Skeletal muscle tissue (tissue), 4 donors: Measurements from ENCODE around the gene AFF1. TPM values are rescaled to one million over a fixed set of nuclear protein-coding genes. Genes with fewer than 3 reads are reported as not detected.

Experiments used
- H3K27ac ChIP-seq: one replicate; pipeline ENCODE4 v1.7.0; 2013; ENCODE audit warnings: mild to moderate bottlenecking, low read depth, low read length, inconsistent platforms
- H3K27me3 ChIP-seq, 3 donors: one replicate each; pipeline ENCODE4 v1.7.0; 2013; ENCODE audit warnings: low read length in 3 of 3; ENCODE audit not compliant: control insufficient read depth in 3 of 3, insufficient read depth in 3 of 3
- H3K36me3 ChIP-seq, 3 donors: one replicate each; pipeline ENCODE4 v1.7.0; 2013; ENCODE audit warnings: low read length in 3 of 3; ENCODE audit not compliant: control insufficient read depth in 3 of 3, insufficient read depth in 3 of 3
- H3K4me1 ChIP-seq, 3 donors: one replicate each; pipeline ENCODE4 v1.7.0; 2013; ENCODE audit warnings: low read length in 3 of 3, mild to moderate bottlenecking in 3 of 3; ENCODE audit not compliant: control insufficient read depth in 3 of 3, insufficient read depth in 3 of 3
- H3K4me3 ChIP-seq, 3 donors: one replicate each; pipeline ENCODE4 v1.7.0; 2013; ENCODE audit warnings: low read length in 3 of 3
- H3K9ac ChIP-seq, 3 donors: one replicate each; pipeline ENCODE4 v1.7.0; 2013; ENCODE audit warnings: low read length in 3 of 3, mild to moderate bottlenecking in 3 of 3, moderate library complexity in 2 of 3, low read depth in 1 of 3
- H3K9me3 ChIP-seq, 3 donors: one replicate each; pipeline ENCODE4 v1.7.0; 2013; ENCODE audit warnings: low read length in 3 of 3; ENCODE audit not compliant: control insufficient read depth in 3 of 3
- total RNA-seq: library from RNA; depleted of rRNA; stranded (reverse); fragments of >200 nt; gene quantifications from one replicate; pipeline ENCODE4 v1.2.3, GENCODE V29; 2014
- donor health status: Osteomylitis.

Gene AFF1
- total RNA-seq, 1 donor from 2014 or later: 21.9 TPM

DNA sequence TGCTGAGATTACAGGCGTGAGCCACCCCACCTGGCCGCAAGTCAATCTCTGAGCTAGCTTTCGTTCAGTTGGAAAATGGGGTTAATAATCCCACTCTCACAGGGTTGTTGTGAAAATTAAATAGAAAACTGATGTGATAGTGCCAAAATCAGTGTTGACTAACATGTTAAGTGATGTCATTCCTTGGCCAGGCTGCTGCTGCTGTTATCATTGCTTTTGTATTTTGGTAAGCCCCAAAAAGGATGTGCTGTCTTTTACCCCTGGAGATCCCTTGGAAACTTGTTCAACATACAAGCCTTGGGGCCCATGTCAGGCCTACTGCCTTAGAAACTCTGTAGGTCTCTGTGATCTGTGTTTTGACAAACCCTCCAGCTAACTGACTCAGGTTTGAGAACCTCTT is 106.3 kb downstream of the AFF1 start:
- H3K9ac ChIP-seq: peak overlapping the region in 1 of 3 donors; percentile 1
- no peaks in the 10 kb centered on the region for H3K27me3 ChIP-seq
- H3K27ac ChIP-seq: peak overlapping the region; percentile 95
- no peaks in the 10 kb centered on the region for H3K36me3 ChIP-seq
- peaks cover 69 to 81% (median 75%) of the 10 kb centered on the region in 3 donors for H3K4me1 ChIP-seq
- H3K9me3 ChIP-seq: no peaks in the 10 kb centered on the region
- H3K4me3 ChIP-seq: no peak overlapping the region

DNA sequence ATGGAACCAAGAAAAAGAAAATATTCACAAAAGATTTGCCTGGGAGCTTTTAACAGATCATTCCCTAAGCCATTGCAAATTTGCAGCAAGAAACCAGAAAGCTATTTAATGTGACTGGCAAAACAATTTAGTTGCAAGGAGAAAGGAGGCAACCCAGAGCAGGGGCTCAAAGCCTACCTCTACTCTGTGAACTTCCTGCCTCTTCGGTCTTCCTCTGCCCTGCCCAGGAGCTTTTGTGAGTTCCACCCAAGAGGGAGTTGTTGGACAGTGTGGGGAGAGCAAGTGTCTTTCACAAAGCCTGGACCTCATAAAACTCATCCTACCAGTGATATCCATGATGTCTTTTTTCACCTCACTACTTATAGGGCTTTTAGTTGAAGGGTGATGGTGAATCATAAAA is 107.4 kb downstream of the AFF1 start:
- peaks cover 63 to 81% (median 73%) of the 10 kb centered on the region in 3 donors for H3K4me1 ChIP-seq
- H3K4me3 ChIP-seq: no peak overlapping the region
- no peaks in the 10 kb centered on the region for H3K9me3 ChIP-seq
- H3K27ac ChIP-seq: peak overlapping the region; percentile 95
- no peaks in the 10 kb centered on the region for H3K27me3 ChIP-seq
- H3K36me3 ChIP-seq: peaks cover 7 to 9% (median 8%) of the 10 kb centered on the region in 3 donors
- H3K9ac ChIP-seq: no peak overlapping the region

DNA sequence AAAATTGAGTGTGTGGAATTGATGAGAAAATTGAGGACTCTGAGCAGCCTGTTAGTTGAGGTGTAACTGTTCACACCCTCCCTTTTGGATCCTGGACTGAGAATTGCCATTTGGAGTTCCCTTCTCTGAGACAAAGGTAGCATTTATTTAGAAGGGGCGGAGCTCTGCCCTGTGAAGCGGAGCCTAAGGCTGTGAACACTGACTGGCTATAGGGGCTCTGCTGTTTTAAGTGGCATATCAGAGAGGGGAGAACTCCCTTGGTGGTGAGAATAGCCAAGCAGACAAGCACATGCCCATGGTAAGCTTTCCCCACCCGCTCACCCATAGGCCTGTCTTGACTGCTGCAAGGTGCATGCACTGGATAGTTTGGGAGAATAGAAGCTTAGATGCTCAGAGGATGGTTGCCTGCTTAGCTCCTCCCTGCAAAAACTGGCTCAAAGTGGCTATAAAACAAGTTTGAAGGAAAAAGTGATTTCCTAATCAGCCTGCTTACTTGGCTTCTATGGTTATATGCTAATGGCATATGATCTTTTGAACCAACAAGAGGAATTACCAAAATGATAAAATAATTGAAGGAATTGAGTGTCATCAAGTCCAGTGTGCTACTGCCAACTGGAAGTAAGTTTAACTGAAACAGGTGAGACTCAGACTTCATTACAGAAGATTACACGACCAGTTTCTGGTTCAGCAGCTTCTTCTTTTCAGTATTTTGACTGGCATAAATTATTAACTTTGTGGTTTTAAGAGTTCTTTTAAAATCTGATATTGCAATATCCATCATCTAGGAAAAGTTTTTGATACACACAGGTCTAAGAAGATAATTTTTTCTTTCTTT is 108.4 kb downstream of the AFF1 start:
- H3K9ac ChIP-seq: no peak overlapping the region
- peaks cover 54 to 75% (median 64%) of the 10 kb centered on the region in 3 donors for H3K4me1 ChIP-seq
- H3K4me3 ChIP-seq: no peak overlapping the region
- no peaks in the 10 kb centered on the region for H3K9me3 ChIP-seq
- H3K36me3 ChIP-seq: peaks cover 8 to 13% (median 12%) of the 10 kb centered on the region in 3 donors
- peak overlapping the region; percentile 95 for H3K27ac ChIP-seq
- no peaks in the 10 kb centered on the region for H3K27me3 ChIP-seq

DNA sequence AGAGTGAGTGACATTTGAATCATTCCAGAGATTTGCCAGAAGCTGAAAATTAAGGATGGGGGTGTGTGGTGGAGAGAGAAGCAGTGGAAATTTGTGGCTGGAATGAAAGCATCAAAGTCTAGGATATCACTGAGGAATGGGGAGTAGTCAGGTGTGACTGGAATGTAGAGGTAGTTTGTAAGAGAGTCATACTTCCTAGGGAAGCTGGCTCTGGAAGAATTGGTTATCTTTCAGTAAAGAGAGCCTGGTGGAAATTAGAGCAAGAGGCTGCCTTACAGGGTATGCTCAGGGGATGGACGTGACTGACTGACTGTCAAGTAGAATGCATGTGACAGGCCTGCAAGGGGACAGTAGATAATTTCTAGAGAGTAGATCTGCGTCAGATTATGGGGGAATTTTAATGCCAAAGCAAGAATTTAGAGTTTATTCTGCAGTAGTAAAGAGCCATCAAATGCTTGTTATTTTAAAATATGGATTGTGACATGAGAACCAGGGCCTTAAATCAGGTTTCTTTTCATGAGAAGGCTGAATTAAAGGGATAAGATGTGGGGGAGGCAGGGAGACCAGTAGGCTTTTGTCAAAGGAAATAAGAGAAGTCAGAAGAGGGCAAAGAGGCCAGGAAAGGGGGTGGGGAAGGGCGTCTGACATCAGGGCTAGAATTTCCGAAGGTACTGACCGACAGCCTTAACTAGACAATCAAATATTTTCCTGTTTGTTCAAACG is 109.9 kb downstream of the AFF1 start:
- H3K9me3 ChIP-seq: no peaks in the 10 kb centered on the region
- no peaks in the 10 kb centered on the region for H3K27me3 ChIP-seq
- H3K9ac ChIP-seq: peak overlapping the region; percentile 52 to 74 (median 62)
- H3K4me3 ChIP-seq: peak overlapping the region; percentile 46 to 65 (median 47)
- H3K36me3 ChIP-seq: peaks cover 8 to 13% (median 12%) of the 10 kb centered on the region in 3 donors
- H3K4me1 ChIP-seq: peaks cover 46 to 64% (median 63%) of the 10 kb centered on the region in 3 donors
- peak overlapping the region; percentile 84 for H3K27ac ChIP-seq

DNA sequence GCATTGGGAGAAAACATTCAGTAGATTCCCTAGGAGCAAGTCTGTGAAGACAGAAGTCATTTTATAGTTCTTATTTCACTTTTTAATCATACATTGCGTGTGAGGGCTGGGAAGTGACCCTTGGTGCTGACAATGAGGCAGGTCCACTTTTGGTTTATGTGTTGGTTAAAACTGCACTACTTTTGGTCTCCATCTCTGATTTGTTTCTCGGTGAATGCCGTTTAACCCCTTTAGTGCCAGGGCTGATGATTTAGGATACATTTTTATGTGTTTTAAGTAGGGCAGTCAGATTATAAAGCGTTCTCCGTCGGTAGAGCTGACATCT is 110.4 kb downstream of the AFF1 start:
- Histone ChIP-seq H3K9me3 (no peaks in the 10 kb centered on the region), H3K4me3 (peak overlapping the region; percentile 46 to 65 (median 47)), H3K4me1 (peaks cover 43 to 64% (median 59%) of the 10 kb centered on the region in 3 donors), H3K27me3 (no peaks in the 10 kb centered on the region), H3K36me3 (peaks cover 8 to 13% (median 12%) of the 10 kb centered on the region in 3 donors), H3K27ac (peak overlapping the region; percentile 84), H3K9ac (peak overlapping the region; percentile 52 to 74 (median 62))

DNA sequence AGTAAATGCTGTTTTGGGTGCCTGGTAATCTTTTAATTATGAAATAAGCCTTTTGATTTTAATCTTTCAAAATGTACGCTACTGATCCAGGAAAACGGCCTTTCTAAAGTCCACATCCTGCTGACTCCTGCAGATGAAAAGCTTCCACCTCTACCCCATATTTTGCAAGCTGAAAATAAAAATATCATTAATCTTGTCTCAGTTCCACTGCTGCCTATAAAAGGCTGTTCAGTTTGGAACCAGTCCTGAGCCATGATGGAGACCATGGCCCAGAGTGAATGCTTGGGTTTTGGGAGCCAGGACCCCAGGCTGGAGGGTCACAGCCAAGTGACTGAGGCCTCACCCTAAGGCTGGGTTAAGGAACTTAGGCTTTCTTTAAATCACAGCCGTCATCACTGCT is 110.8 kb downstream of the AFF1 start:
- Histone ChIP-seq H3K9me3 (no peaks in the 10 kb centered on the region), H3K27ac (peak overlapping the region; percentile 84), H3K4me1 (peaks cover 44 to 62% (median 60%) of the 10 kb centered on the region in 3 donors), H3K27me3 (no peaks in the 10 kb centered on the region), H3K9ac (peak overlapping the region; percentile 52 to 74 (median 62)), H3K36me3 (peaks cover 8 to 13% (median 13%) of the 10 kb centered on the region in 3 donors), H3K4me3 (peak overlapping the region; percentile 46 to 65 (median 47))

DNA sequence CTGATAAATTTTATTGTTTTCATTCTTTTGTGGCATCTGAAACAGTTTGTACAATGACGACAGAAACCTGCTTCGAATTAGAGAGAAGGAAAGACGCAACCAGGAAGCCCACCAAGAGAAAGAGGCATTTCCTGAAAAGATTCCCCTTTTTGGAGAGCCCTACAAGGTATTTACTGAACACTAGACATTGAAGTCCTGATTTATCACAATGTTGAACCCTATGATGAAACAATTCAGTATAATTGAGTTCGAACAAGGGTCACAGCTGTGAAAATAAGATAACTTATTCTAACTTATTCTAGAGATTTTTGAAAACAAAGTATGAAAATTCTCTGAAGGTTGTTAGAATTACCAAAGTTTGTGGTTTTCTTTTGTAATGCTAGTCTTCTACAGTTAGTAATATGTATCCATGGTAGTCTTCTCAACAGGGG is 111.3 kb downstream of the AFF1 start:
- Histone ChIP-seq H3K9me3 (no peaks in the 10 kb centered on the region), H3K36me3 (peaks cover 8 to 14% (median 13%) of the 10 kb centered on the region in 3 donors), H3K9ac (peak overlapping the region; percentile 52 to 74 (median 62)), H3K27ac (peak overlapping the region; percentile 84), H3K4me1 (peaks cover 47 to 62% (median 62%) of the 10 kb centered on the region in 3 donors), H3K27me3 (no peaks in the 10 kb centered on the region), H3K4me3 (peak overlapping the region in 2 of 3 donors; percentile 15 to 65)

DNA sequence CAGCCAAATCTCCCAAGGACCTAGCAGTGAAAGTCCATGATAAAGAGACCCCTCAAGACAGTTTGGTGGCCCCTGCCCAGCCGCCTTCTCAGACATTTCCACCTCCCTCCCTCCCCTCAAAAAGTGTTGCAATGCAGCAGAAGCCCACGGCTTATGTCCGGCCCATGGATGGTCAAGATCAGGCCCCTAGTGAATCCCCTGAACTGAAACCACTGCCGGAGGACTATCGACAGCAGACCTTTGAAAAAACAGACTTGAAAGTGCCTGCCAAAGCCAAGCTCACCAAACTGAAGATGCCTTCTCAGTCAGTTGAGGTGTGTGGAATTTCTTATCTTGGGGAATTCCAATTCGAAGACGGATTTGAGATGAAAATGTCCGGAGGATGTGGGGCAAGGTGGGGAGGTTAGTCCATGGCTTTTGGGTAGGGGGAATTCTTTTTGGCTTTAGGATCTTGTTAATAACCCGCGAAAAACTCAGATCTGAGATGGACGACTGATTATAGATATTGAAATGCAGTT is 112.5 kb downstream of the AFF1 start:
- H3K36me3 ChIP-seq: peaks cover 8 to 14% (median 13%) of the 10 kb centered on the region in 3 donors

DNA sequence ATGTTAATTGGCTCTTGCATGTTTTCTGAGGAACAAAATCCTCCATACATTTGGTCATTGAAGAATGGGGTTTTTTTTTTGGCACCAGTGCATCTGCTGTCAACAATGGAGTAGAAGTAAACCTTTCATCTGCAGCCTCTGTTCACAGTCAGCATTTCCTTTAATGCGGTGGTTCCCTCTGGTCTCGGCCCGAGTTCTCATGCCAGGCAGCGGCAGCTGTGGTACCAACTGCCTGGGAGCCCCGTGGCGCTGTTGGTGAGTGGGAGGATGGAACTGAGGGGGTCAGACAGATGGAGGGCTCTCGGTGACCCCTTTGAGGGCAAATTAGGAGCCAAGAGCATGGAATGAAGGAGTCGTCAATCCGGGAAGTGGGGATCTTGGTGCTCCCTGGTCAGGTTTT is 114.7 kb downstream of the AFF1 start:
- Histone ChIP-seq H3K27me3 (no peaks in the 10 kb centered on the region), H3K36me3 (peaks cover 8 to 14% (median 13%) of the 10 kb centered on the region in 3 donors), H3K9ac (no peak overlapping the region), H3K4me1 (peaks cover 42 to 69% (median 62%) of the 10 kb centered on the region in 3 donors), H3K9me3 (no peaks in the 10 kb centered on the region), H3K4me3 (no peak overlapping the region), H3K27ac (no peak overlapping the region)

More for the DNA sequence above, 112.5 kb downstream of the AFF1 start:
- Histone ChIP-seq H3K4me3 (no peak overlapping the region), H3K27me3 (no peaks in the 10 kb centered on the region), H3K9ac (no peak overlapping the region), H3K9me3 (no peaks in the 10 kb centered on the region), H3K27ac (peak overlapping the region; percentile 84), H3K4me1 (peaks cover 38 to 66% (median 53%) of the 10 kb centered on the region in 3 donors)
